Right ventricle myocardium inferior (tissue), 1 donor: Measurements from ENCODE around the gene GALK1. TPM values are rescaled to one million over a fixed set of nuclear protein-coding genes. Genes with fewer than 3 reads are reported as not detected.
A peak's percentile ranks its signal among the peaks of the same experiment; 100 is the strongest.
"Not testable (repeated sequence)": the region's sequence is repeated elsewhere in the genome, so short reads cannot be mapped to it uniquely, and the experiment has no call there.

Source experiments
- ATAC-seq: fragments of 200-7000 bp; cut with Tn5 transposase; one replicate; pipeline ENCODE4 v1.9.1; 2020; ENCODE audit warnings: mild to moderate bottlenecking, moderate library complexity
- DNase-seq: peaks from one replicate; pipeline ENCODE4 v3.0.0; 2021; ENCODE audit errors: missing footprints
- intact Hi-C: fragments of 100-400 bp; cut with DNase I; formaldehyde crosslinking; loops from one replicate; pipeline ENCODE4 v1.11.0; 2022
- long read RNA-seq: library from polyadenylated mRNA; unstranded; transcript quantifications from one replicate; pipeline ENCODE4 v2.0.0, GENCODE V29; 2021
- total RNA-seq: library from RNA; stranded (reverse); fragmentation: NEBNext Ultra II Directional; extraction: Animal tissue kit (Norgen Biotek cat#: 25700); gene quantifications from one replicate; pipeline ENCODE4 v1.2.1, GENCODE V29; 2021
- donor health status: DM: no; HTN: yes; CAD: no; lungs with severe emphysema.

Gene GALK1
- total RNA-seq = 23.8 TPM
- long read RNA-seq, transcript GALK1-205 (8 exons, 1,866 nt) = major isoform, 13 of 14 reads
- long read RNA-seq, partial matches to known transcripts = 0 of 14 reads
- long read RNA-seq, other reads (novel, unspliced or antisense) = 0 of 14 reads

DNA sequence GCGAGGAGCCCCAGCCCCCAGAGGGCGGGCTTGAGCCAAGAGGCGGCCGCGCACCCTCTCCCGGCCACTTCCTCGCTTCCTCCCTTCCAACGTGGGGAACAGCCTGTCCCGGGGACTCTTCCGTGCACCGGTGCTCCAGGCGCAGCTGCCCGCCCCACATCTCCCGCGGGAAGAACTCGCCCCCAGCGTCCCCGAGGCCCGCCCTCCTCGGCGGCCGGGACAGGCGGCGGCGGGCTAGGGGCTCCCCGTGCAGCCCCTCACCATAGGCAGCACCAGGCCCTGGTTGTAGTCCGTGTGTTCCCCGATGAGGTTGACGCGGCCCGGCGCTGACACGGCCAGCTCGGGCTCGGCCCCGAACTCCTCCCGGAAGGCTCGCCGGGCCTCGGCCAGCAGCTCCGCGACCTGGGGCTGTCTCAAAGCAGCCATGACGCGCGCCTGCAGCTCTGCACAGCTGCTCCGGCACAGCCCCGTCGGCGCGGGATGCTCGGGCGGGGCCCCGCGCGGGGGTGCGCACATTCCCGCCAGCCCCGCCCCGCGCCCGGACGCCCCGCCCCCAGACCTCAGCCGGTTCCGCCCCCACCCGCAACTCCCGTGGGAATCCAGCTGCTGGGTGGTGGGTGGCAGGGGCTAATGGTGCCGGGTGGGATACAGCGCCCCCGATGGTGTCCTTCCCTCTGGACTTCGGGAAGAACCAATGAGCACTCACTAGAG lies at the start of gene GALK1:
TSS of gene GALK1 (minus strand) at position 482 of the 711 bp plus-strand sequence. CDS start at position 426, 56 bp downstream.
- DNase-seq = peak; percentile 90
- ATAC-seq = peak; percentile 89
- intact Hi-C loops = no loop called here

DNA sequence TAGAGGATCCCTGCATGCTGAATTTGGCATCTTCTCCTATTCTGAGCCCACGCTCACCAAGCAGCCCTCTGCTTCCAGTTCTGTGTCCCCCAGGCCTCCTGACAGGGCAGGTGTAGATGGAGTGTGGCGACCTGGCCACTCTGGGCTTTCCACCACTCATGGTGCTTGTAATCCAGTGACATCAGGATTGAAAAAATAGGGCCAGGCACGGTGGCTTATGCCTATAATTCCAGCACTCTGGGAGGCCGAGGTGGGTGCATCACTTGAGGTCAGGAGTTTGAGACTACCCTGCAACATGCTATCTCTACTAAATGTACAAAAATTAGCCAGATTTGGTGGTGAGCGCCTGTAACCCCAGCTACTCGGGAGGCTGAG lies 49.0 kb upstream of the GALK1 start:
- intact Hi-C loops = no loop called here
- DNase-seq = no peak
- no peak for ATAC-seq

DNA sequence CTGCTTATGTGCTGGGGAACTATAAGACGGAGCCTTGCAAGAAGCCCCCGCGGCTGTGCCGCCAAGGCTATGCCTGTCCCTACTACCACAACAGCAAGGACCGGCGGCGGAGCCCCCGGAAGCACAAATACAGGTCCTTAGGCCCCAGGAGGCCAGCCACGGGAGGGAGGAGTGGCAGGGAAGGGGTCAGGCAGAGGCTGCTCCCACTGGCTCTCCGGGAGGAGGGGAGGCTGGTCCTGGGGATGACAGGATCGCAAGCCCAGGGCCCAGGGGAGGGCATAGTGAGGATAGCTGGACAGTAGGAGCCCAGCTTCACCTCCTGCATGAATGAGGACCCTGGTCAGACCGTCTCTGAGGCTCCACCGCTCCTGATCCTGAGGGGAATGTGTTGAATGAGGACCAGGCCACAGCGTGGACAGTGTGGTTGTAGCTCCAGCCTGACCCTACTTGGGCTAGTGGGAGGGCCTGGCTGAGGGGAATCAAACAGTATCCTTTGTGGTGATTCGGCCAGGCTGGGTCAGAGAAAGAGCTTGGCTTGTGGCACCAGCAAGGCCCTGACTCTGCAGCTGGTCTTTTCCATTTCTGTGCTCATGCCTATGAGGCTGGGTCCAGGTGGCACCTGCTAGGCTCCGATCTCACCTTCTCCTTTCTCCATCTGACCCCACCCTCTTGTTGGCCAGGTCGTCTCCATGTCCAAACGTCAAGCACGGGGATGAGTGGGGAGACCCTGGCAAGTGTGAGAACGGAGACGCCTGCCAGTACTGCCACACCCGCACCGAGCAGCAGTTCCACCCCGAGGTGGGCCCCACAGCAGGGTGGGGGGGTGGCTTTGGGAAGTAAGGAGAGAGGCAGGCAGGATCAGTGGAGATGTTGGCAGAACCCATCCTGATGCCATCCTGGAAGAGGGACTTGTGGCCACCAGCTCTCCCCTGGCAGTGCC lies 48.4 kb upstream of the GALK1 start:
- ATAC-seq (no peak), DNase-seq (no peak)
- intact Hi-C loops = no loop called here

DNA sequence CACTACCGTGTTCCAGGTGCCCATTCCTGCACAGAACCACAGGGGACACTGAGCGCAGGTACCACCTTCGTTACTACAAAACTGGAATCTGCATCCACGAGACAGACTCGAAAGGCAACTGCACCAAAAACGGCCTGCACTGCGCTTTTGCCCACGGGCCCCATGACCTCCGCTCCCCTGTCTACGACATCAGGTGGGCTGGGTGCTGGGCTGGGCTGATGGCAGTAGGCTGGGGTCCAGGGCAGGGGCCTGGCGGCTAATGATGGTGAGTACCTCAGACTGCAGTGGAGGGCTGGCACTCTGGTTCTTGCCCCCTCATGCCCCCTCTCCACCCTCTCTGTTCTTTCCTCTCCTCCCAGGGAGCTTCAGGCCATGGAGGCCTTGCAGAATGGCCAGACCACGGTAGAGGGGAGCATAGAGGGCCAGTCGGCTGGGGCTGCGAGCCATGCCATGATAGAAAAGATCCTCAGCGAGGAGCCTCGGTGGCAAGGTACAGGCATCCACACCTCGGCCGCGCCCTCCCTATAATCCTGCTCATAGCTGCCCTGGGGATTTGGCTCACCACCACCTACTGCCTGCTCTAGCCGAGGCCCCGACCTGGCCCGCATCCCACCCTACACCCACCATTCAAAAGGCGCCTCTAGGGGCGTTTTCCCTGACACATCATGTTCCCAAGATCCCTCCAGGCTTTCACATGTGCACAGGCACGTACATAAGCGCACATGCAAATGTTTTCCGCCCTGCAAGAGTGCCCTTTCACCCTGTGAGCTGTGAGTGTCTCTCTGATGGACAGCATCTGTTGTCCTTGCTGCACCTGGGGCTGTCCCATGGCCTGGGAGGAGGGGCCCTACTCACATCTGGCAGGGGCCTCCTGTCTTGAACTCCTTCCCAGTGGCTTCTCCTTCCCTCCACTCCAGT lies 47.4 kb upstream of the GALK1 start:
- no peak for ATAC-seq
- DNase-seq = no peak
- intact Hi-C loops = no loop called here

DNA sequence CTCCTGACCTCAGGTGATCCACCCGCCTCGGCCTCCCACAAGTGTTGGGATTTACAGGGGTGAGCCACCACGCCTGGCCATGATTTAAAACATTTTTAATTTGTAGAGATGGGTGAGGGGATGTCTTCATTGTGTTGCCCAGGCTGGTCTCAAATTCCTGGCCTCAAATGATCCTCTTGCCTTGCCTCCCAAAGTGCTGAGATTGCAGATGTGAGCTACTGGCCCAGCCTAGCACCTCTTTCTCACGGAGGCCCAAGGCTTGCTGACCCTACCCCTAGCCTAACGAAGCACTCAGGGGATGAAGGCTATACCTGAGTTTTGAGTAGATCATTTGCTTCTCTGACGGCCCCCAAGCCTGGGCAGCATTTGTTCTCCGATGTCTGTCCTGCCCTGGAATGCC lies 46.2 kb upstream of the GALK1 start:
- no peak for ATAC-seq
- no peak for DNase-seq
- intact Hi-C loops = no loop called here

DNA sequence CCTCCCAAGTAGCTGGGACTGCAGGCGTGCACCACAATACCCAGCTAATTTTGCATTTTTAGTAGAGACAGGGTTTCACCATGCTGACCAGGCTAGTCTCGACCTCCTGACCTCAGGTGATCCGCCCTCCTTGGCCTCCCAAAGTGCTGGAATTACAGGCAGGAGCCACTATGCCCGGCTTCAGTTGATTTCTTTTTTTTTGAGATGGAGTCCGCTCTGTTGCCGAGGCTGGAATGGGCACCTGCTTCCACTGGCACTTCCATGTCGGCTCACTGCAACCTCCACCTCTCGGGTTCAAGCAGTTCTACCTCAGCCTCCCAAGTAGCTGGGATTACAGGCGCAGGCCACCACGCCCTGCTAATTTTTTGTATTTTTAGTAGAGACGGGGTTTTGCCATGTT lies 45.8 kb upstream of the GALK1 start:
- ATAC-seq, intact Hi-C loops, DNase-seq: not testable (repeated sequence)

DNA sequence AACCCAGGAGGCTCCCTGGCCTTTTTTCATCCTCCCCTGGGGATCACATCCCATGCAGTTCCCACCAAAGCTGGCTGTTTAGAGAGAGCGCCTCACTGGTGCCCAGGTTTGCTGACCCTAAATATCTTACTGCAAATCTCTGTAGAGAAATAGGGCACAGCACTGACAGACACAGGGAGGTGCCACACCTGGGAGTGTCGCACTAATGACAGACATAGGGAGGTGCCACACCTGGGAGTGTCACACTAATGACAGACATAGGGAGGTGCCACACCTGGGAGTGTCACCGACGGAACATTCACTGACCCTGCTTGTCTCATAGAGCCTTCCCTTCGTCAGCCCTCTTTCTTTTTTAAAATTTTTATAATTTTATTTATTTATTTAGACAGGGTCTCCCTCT lies 45.2 kb upstream of the GALK1 start:
- DNase-seq (no peak), ATAC-seq (no peak)
- intact Hi-C loops = no loop called here

DNA sequence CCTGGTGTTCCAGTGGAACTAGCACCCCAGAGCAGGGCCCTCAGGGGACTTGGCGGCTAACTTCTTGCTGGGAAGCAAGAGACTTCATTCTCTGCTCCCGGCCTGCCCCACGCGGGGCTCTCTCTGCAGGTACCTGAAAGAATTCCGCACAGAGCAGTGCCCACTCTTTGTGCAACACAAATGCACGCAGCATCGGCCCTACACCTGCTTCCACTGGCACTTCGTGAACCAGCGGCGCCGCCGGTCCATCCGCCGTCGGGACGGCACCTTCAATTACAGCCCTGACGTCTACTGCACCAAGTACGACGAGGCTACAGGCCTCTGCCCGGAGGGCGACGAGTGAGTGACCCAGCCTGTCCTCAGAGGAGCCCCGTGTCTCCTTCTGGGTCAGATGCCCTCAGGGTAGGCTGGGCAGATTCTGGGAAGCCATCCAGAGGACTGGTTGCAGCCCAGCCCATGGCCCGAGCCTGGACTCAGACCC lies 44.7 kb upstream of the GALK1 start:
- intact Hi-C loops = no loop called here
- ATAC-seq = peak; percentile 43
- DNase-seq = no peak

DNA sequence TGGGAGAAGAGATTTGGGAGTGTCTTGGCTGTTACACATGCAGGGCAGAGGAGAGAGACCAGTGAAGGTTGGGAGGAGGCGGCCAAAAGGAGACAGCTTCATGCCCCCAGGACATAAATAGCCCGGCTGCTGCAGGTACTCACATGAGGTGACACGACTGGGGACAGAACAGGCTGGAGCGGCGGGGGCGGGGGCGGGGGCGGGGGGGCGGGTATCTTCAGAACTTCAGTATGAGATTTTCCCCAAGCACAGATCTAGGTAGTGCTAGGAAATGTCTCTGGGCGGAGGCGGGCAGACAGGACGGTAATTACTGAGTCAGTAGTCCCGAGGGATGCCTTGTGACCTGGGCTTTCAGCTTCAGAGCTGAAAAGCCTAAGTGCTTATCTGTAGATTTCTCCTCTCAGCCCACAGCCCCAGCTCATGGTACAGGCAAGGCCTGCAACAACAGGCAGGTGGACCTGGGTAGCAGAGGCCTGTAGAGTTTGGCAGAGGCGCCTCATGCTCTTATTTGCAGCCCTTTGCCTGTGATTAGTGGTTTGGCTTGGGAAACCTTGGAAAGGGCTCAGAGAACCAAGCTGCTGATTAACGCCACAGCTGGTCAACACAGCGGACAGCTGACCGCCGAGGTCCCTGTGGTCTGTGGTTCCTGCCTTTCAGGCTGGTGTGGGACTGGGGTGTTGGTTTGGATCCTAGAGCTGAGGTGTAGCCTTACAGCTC lies 44.1 kb upstream of the GALK1 start:
- DNase-seq (no peak), ATAC-seq (peak; percentile 69)
- intact Hi-C loops = no loop called here

DNA sequence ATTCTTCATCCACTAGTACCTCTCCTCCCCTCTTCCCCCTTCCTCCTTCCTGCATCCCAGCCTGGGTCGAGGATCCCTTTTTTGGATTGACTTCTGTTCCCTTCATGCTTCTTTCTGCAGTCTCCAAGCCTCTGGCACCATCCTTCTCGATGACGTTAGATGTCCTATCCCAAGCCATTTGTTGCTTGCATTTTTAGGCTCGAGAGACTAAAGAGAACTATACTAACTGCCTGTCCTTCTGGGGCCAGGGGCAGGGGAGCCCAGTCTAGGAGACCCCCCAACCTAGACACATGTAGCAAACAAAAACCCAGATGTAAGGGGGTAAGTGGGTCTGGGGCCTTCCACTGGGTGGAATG lies 43.5 kb upstream of the GALK1 start:
- intact Hi-C loops = no loop called here
- DNase-seq (no peak), ATAC-seq (peak; percentile 12)

DNA sequence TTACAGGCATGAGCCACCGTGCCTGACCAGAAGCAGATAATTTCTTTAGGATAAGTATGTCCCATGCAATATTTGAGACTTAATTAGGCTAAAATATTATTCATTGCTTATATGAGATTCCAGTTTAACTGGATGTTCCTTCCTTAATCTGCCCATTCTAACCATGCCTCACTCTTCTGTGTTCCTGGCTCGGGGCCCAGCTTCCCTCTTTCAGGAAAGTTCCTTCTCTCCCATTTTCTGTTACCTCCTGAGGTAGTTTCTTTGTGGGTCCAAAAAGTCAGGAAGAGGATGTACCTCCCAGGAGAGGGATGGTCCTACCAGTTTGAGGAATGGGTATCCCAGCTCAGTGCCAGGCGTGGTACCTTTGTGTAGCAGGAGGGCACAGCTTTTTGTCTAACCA lies 42.9 kb upstream of the GALK1 start:
- DNase-seq (no peak), ATAC-seq (no peak)
- intact Hi-C loops = no loop called here

DNA sequence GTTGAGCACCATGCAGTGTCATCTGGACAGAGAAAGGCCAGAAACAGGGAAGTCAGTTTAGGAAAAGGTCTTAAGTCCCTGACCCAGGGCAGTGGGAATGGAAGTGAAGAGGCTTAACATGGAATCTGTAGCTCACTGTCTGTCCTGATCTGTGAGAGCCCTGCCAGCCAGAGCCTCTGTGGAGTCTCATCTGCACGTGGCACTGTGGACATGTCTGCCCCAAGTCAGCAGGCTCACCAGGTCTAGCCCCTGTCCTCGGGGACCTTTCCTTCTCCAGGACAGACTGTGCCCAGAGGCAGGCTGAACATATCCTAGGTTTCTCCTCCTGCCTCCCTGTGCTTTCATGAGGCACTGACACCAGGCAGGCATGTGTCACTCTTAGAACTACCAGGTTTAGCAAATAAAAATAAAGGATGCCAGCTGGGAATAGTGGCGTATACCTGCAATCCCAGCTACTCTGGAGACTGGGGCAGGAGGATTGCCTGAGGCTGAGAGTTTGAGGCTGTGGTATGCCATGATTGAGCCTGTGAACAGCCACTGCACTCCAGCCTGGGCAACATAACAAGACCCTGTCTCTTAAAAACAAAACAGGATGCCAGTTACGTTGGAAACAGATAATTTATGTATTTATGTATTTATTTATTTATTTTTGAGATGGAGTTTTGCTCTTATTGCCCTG lies 42.0 kb upstream of the GALK1 start:
- ATAC-seq = peak; percentile 57
- intact Hi-C loops = no loop called here
- DNase-seq = no peak

DNA sequence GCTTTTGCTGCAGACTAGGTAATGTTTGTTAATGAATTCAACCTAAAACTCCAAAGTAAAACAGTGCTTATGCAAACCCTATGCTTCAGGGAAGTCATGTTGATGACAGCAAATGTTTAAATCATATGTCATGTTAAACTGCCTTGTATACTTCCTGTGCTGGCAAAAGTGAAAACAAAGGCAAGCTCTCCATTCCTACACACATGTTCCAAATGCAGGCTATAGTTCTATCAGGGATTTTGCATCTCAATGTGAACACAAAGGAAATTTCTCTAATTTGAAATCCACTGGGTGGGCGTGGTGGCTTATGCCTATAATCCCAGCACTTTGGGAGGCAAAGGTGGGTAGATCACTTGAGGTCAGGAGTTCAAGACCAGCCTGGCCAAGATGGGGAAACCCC lies 38.9 kb upstream of the GALK1 start:
- intact Hi-C loops = no loop called here
- no peak for ATAC-seq
- DNase-seq = no peak

DNA sequence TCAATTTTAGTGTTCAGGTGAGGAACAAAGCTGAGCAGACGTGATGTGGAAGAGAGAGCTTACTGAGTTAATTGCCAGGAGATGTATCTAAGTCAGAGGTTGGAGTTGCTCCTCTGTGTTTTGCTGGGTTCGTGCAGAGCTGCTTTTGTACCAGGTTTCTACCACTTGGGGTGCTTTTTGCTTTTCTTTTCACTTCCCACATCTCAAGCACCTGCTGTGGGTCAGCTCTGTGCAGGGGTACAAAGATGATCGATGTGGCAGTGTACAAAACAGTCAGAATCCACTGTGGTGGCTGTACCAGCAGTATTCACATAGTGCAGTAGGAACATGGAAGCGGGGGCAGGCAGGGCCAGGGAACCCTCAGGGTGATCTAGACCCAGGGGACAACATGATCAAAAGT lies 34.4 kb upstream of the GALK1 start:
- DNase-seq (no peak), ATAC-seq (no peak)
- intact Hi-C loops = no loop called here

DNA sequence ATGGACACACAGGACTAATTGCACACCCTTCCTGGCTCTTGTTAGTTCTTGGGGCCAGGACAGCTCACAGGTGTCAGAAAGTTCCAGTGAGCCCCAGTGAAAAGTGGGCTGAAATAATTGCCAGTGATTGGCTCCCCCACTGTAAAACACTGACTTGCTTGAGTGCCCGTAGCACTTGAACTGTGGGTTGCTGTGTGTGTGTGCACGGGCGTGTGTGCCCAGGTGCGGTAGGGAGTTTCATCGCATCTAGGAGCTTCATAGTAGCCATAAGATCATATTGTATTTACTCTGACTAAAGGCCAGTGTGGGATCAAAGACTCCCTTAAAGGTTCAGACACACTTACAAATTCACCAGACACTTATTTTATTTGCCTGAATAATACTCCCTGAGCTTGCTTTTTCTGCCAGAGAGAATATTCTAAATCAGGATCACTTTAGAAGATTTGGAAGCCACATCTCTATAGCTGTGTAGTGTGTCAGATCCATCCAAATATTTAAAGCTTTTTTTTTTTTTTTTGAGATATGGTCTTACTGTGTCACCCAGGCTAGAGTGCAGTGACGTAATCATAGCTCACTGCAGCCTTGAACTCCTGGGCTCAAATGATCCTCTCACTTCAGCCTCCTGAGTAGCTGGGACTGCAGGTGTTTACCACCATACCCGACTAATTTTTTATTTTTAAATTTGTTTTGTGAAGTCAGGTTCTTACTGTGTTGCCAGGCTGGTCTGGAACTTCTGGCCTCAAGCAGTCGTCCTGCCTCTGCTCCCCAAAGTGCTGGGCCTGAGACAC lies 31.0 kb upstream of the GALK1 start:
- ATAC-seq (no peak), DNase-seq (no peak)
- intact Hi-C loops = no loop called here

DNA sequence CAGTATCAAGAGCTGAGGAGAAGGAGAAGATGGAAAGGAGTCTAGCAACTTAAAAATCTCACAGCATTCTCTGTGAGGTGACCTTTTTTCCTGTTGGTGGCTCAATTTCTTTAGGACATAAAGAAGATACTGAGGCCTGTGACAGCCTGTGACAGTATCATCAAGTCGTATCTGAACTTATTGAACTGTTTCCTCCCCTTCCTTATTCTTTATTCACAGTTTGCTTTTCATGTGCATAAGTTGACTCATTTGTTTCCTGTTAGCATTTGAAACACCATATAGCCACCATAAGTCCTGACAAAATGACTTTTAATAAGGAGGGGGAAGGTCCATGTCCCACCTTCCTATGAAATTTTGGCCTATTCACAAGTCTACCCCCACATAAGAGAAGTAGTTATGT lies 28.5 kb upstream of the GALK1 start:
- no peak for ATAC-seq
- intact Hi-C loops = loop anchor here (5.0 kb wide), 1 partner anchor 34 kb away; no protein-coding TSS in a partner anchor

DNA sequence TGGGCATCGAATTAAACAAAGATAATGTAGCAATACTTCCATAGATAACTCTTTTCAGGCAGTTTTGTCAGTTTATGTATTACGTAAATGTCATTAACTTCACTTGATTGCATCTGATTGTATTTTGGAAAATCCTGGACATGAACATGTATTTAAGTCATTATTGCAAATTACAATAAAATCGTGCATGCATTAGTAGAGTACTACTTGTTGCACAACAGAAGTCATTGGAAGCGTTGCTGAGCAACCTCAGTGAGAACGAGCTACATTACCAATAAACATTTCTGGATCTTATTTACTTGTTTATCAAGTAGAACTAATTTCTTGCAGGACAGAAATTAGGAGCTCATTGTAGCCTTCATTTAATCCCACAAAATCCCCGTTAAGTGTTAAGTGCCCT lies 26.3 kb upstream of the GALK1 start:
- ATAC-seq (no peak), DNase-seq (no peak)
- intact Hi-C loops = loop anchor here (5.0 kb wide), 1 partner anchor 36 kb away; no protein-coding TSS in a partner anchor

More for the DNA sequence above, 28.5 kb upstream of the GALK1 start:
- no peak for DNase-seq
